Stimulated activated CD4-positive, alpha-beta T cell treated with anti-CD3 and anti-CD28 coated beads, Interleukin-12 subunit alpha, Interleukin-12 subunit beta, amount 100 ng/mL, for 24 hours (primary cell): ENCODE results near the gene PSAPL1.
"Not testable (repeated sequence)": the region's sequence is repeated elsewhere in the genome, so short reads cannot be mapped to it uniquely, and the experiment has no call there.

ENCODE experiments used
- DNase-seq, 2 experiments: peaks; one replicate each; pipeline ENCODE4 v3.0.0-alpha.2; 2020; ENCODE audit warnings: low read depth in 2 of 2

The PSAPL1 gene

GRCh38 chr4:7459471-7459870 lies 24.7 kb upstream of the PSAPL1 start:
- DNase-seq, result no peak

GRCh38 chr4:7458477-7458876 lies 23.7 kb upstream of the PSAPL1 start:
- no peak for DNase-seq

- no peak for DNase-seq
Measured at GRCh38 chr4:7458066-7458425, 23.3 kb upstream of the PSAPL1 start.

GRCh38 chr4:7457201-7458065 lies 22.7 kb upstream of the PSAPL1 start:
- DNase-seq, result no peak

- DNase-seq, result not testable (repeated sequence)
Measured at GRCh38 chr4:7452802-7453201, 18.1 kb upstream of the PSAPL1 start.

- DNase-seq, result no peak
Measured at GRCh38 chr4:7451800-7452199, 17.1 kb upstream of the PSAPL1 start.

DNA sequence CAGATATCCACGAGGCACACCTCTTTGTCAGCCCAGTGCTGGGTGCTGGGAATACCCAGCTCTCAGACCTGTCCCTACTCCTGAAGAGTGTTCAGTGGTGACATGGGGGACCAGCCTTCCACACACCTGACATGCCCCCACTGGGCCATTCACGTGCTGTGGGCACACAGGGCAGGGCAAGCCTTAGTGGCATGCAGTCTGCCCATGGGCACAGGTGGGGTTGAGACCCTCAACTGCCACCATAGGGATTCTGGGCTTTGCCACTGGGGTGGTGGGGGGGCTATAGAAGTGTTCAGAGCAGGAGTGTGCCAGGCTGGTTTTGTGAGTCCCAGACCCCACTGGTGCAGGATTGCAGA lies 16.7 kb upstream of the PSAPL1 start:
- no peak for DNase-seq

DNA sequence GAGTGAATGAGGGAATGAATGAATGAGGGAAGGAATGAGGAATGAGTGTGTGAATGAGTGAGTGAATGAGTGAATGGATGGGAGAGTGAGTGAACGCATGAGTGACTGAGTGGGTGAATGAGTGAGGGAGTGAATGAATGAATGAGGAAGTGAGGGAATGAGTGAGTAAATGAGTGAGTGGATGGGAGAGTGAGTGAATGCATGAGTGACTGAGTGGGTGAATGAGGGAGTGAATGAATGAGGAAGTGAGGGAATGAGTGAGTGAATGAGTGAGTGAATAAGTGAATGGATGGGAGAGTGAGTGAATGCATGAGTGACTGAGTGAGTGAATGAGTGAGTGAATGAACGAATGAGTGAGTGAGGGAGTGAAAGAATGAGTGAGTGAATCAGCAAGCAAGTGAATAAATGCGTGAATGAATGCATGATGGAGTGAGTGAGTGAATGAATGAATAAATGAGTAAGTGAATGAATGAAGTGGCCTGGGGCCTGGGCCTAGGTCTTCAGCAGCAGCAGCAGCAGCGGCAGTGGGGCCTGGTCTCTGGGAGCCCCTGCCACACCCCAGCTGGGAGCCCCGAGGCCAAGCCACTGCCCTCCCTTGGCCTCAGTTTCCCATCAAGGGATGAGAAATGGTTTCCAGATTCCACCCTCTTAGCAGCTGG lies 16.2 kb upstream of the PSAPL1 start:
- no peak for DNase-seq

DNA sequence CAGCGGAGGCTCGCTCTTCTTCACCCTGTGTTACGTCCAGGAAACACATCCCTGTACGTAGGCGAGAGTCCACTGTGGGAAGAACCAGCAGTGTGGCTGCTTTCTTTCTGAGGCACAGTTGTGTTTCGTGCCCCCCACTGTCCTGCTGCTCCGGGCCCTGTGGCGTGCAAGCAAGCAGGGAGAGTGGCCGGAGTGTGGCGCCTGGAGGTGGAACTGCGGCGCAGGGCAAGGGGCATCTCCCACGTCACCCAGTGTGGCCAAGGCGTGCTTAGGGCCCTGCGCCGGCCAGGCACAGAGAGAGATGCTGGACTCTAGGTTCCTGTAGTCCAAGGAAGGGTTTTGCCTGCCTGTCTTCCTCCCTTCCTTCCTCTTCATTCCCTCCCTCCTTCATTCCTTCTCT lies 13.3 kb upstream of the PSAPL1 start:
- DNase-seq, result no peak

DNA sequence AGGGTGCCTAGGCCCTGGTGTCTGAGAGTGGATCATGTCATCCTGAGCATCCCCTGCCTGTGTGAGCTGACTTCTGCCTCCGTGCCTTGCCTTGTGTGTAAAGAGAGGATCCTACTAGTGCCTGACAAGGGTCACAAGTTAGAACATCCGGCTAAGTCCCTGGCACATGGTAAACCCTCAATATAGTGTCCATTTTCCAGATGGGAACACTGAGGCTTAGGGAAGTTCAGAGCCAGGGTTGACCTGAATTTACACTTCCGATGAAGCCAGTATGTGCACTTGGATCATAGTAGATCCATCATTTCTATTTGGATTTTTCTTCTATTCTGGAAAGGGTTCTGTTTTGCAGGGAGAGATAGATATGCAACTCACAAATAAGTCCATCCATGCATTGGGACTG lies 12.5 kb upstream of the PSAPL1 start:
- no peak for DNase-seq

DNA sequence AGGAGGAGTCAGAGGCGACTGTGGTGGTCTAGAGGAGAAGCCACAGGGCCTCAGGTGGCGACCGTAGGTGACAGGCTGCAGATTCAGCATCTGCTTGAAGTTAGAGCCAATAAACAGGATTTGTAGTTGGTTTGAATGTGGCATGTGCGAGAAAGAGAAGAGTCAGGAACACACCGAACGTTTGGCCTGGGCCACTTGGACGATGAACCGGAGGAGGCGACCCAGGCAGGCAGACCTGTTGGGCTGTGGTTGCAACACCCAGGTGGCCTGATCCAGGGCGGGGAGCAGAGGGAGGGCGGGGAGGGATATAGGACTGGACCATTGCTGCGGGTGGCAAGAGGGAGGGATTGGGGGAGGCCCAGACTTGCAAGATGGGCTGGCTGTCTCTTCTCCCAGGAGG lies 10.0 kb upstream of the PSAPL1 start:
- DNase-seq, result no peak

- DNase-seq, result no peak
Measured at GRCh38 chr4:7444314-7444713, 9.6 kb upstream of the PSAPL1 start.

- DNase-seq, result no peak
Measured at GRCh38 chr4:7442574-7443162, 7.9 kb upstream of the PSAPL1 start.

DNA sequence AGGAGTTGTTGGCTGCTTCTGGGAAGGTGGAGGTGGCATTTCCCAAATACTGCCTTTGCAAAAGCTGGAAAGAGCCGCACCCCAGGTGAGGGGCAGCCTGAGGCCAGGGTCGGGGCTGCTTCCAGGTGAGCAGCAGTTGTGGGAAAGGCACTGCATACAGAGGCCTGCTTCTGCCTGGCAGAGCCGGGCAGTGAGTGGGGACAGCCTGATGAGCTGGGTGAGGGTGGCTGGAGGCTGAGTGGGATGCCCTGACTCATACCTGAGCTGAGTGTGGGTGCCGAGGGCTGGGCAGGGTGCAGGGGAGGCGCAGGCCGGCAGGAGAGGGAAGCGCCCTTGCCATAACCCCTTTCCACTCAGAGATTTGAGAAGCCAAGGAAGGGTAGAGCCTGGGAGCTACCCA lies 6.5 kb upstream of the PSAPL1 start:
- DNase-seq, result no peak

- DNase-seq, result no peak
Measured at GRCh38 chr4:7439699-7440098, 5.0 kb upstream of the PSAPL1 start.

DNA sequence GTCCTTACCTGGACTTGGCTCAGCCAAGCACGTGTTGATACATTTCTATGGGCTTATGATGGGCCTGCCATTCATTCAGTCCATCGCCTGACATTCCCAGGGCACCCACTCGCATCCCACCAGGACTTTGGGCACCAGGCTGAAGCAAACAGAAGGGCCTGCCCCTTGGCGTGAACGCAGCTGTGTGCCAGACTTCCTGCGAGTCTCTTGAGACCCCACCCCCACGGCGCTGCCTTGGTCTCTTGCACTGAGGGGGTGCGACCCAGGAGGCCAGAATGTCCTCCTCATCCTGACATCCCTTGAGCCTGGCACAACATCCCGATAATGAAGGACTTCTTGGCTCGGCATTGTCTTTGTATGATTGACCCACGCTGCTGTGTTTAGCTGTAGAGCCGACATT lies 1.5 kb upstream of the PSAPL1 start:
- DNase-seq, result no peak

DNA sequence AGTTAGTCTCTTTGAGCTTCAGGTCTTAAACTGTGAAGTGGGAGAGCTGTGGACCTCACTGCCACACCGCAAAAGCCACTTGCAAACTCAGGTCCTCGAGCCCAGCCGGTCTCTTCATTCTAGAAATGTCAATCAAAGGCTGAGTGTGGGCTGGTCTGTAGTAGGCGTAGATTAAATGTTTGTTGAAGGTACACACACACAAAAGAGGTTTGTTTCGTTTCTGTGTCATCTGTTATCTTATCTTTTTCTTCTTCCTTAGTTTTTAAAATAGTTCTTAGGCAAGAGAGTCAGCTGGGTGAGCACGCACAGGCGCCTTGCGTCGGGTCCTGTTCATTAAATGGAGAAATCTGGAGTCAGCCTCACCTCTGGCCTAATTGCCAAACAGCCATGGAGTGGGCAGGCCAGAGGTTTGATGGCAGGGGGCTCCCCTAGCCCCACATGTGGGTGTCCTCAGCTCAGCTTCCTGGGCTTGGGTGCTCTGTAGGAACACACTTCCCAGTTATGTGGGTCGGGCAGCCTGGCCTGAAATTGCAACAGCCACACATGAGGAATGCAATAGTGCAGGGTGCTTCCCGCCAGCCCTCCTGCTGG lies 836 bp upstream of the PSAPL1 start:
- no peak for DNase-seq

GRCh38 chr4:7434141-7434765 lies 477 bp downstream of the PSAPL1 start:
- DNase-seq, result no peak

DNA sequence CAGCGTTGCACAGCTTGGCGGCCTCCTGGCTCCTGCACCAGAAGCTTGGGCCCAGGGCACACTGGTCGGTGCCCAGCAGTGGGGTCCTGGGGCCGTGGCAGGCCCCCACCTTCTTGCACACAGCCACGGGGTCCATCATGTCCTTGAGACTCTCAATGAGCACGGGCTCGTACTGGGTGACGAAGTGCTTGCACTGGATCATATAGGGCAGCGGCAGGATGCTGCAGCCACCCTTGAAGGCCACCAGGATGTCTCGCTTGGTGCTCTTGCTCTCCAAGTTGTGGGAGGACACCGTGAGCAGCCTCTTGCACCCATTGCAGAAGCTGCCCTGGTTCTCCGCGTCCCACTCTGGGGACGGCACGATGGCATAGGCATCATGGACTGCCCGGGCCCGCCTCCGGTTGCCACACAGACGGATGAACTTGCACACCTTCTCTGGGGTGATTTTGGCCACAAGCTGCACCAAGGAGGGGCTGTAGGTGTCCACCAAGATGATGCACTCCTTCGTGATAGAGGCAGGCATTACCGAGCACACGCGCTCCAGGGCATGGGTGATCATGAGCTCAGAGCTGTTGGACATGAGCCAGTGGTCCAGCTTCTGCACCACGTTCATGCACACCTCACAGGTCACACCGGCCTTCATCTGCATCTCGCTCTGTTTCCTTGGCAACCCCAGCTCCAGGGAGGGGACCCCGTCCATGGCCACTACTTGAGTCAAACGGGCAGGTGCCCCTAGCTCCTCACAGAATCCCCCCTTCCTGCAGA lies 1.2 kb downstream of the PSAPL1 start:
- DNase-seq, result no peak

DNA sequence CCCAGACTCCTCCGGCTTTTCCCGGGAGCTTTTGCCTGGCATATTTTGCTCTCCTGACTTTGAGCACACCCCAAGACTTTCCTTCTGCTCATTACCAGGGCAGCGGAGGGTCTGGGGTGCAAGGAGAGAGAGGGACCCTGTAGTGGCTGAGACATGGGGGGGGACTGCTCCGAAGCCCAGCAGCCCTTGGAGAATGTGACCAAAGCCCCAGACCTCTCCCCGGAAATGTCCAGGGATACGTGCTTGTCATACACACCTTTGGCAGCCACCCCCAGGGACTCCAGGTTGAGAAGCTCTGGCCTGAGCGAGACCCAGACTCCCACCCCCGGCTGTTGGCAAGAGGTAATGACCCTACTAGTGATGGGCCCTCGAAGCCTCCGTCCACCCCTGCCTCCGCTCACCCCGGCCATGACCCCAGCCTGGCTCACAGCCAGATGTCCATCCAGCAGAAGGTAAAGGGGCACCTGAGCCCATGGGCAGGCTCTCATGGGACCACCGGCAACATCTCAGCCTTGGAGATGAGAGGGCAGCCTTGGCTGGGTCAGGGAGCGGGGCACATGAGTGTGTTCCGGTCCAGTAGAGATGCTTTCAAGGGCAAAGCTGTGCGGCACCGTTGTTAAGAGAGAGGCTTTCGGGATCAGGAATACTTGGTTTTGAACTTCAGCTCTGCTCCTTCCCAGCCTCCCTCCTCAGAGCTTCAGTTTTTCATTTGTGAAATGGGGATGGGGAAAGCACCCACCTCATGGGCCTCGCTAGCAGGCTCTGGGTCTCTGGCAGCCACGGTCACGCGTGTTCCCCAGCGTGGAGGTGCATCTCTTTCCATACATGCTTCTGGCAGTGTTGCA lies 2.0 kb downstream of the PSAPL1 start:
- DNase-seq, result no peak
